ENCODE measurements around the gene JAM3.

DNA sequence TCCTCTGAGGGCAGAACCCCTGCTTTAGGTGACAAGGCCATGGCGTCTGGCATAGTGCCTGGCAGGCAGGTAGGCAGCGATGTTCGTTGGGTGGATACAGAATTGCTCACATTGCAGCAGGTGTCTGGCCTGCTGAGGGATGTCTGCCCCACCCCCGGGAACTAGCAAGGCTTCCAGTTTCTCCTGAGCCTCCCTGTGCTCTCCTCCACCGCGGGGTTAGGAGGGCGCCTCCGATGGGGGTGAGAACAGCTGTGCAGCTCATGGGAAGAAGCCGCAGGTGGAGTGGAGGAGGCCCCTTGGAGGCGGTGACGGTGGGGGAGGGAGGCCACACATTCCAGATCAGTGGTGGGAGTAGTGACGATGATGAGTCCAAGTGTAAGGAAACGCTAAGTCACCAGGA, 48.3 kb upstream of the JAM3 start:
- TF ChIP-seq, protein P1, sequence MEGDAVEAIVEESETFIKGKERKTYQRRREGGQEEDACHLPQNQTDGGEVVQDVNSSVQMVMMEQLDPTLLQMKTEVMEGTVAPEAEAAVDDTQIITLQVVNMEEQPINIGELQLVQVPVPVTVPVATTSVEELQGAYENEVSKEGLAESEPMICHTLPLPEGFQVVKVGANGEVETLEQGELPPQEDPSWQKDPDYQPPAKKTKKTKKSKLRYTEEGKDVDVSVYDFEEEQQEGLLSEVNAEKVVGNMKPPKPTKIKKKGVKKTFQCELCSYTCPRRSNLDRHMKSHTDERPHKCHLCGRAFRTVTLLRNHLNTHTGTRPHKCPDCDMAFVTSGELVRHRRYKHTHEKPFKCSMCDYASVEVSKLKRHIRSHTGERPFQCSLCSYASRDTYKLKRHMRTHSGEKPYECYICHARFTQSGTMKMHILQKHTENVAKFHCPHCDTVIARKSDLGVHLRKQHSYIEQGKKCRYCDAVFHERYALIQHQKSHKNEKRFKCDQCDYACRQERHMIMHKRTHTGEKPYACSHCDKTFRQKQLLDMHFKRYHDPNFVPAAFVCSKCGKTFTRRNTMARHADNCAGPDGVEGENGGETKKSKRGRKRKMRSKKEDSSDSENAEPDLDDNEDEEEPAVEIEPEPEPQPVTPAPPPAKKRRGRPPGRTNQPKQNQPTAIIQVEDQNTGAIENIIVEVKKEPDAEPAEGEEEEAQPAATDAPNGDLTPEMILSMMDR (IDR thresholded peaks at IDR 0.05), result no peak
- TF ChIP-seq EZH2 (IDR thresholded peaks at IDR 0.05; ENCODE audit: borderline replicate concordance, insufficient read depth, low read depth, low read length, poor library complexity, severe bottlenecking), result no peak

All from B cell (primary cell).